HepG2 (cell line): Measurements from ENCODE around the gene CCDC30. TPM values are rescaled to one million over a fixed set of nuclear protein-coding genes. Genes with fewer than 3 reads are reported as not detected.
A peak's percentile ranks its signal among the peaks of the same experiment; 100 is the strongest.

Experiments
- BATF2 ChIP-seq: sonication (generic); formaldehyde crosslinking; IDR thresholded peaks from 2 replicates; pipeline ENCODE4 v1.8.0; 2022; ENCODE audit warnings: mild to moderate bottlenecking, missing genetic modification reagents, moderate library complexity
- JUNB ChIP-seq: sonication (generic); formaldehyde crosslinking; IDR thresholded peaks from 2 replicates; pipeline ENCODE4 v1.8.0; 2022; ENCODE audit warnings: missing genetic modification reagents, mild to moderate bottlenecking, borderline replicate concordance
- PHF8 ChIP-seq: sonication (generic); formaldehyde crosslinking; IDR thresholded peaks from 2 replicates; pipeline ENCODE4 v1.5.0; 2020; ENCODE audit warnings: missing genetic modification reagents
- SNAPC2 ChIP-seq: sonication (generic); formaldehyde crosslinking; IDR thresholded peaks from 2 replicates; pipeline ENCODE4 v1.8.1; 2022; ENCODE audit warnings: mild to moderate bottlenecking, missing genetic modification reagents
- SP1 ChIP-seq, 2 experiments: fragments of 450-650 bp in 1 of 2; sonication (generic) in 1 of 2; formaldehyde crosslinking in 1 of 2; IDR thresholded peaks; 2 replicates each; pipeline versions ENCODE4 v1.4.0 to v1.6.1; 2016 to 2020; ENCODE audit warnings: missing genetic modification reagents in 1 of 2
- TERF1 ChIP-seq: sonication (generic); formaldehyde crosslinking; IDR thresholded peaks from 2 replicates; pipeline ENCODE4 v1.8.0; 2022; ENCODE audit warnings: mild to moderate bottlenecking, missing genetic modification reagents, moderate library complexity
- TGIF2 ChIP-seq: IDR thresholded peaks from 2 replicates; pipeline ENCODE4 v1.6.1; 2016; ENCODE audit warnings: control low read depth, missing compliant biosample characterization
- ZBTB39 ChIP-seq: sonication (generic); formaldehyde crosslinking; IDR thresholded peaks from 2 replicates; pipeline ENCODE4 v1.5.0; 2020; ENCODE audit warnings: missing genetic modification reagents
- ZBTB44 ChIP-seq: sonication (generic); formaldehyde crosslinking; IDR thresholded peaks from 2 replicates; pipeline ENCODE4 v1.4.0; 2020; ENCODE audit warnings: missing genetic modification reagents
- ZFX ChIP-seq: sonication (generic); formaldehyde crosslinking; IDR thresholded peaks from 2 replicates; pipeline ENCODE4 v1.4.0; 2020; ENCODE audit warnings: mild to moderate bottlenecking, low read depth, missing genetic modification reagents, moderate library complexity
- ZHX1 ChIP-seq: sonication (generic); formaldehyde crosslinking; IDR thresholded peaks from 2 replicates; pipeline ENCODE4 v1.8.1; 2022; ENCODE audit warnings: low read depth, mild to moderate bottlenecking, missing genetic modification reagents
- ZNF18 ChIP-seq: sonication (generic); formaldehyde crosslinking; IDR thresholded peaks from 2 replicates; pipeline ENCODE4 v1.8.0; 2022; ENCODE audit warnings: mild to moderate bottlenecking, missing genetic modification reagents; ENCODE audit not compliant: insufficient replicate concordance
- ZNF292 ChIP-seq: sonication (generic); formaldehyde crosslinking; IDR thresholded peaks from 2 replicates; pipeline ENCODE4 v1.8.1; 2022; ENCODE audit warnings: mild to moderate bottlenecking, low read depth, missing genetic modification reagents, borderline replicate concordance
- ZNF354B ChIP-seq: sonication (generic); formaldehyde crosslinking; IDR thresholded peaks from 2 replicates; pipeline ENCODE4 v1.8.0; 2022; ENCODE audit warnings: mild to moderate bottlenecking, missing genetic modification reagents
- ZNF484 ChIP-seq: sonication (generic); formaldehyde crosslinking; IDR thresholded peaks from 2 replicates; pipeline ENCODE4 v1.5.1; 2020; ENCODE audit warnings: mild to moderate bottlenecking, low read depth, missing genetic modification reagents, borderline replicate concordance
- ZNF567 ChIP-seq: sonication (generic); formaldehyde crosslinking; IDR thresholded peaks from 2 replicates; pipeline ENCODE4 v1.8.1; 2023; ENCODE audit warnings: mild to moderate bottlenecking, missing genetic modification reagents, borderline replicate concordance
- ZNF761 ChIP-seq: sonication (generic); formaldehyde crosslinking; conservative IDR thresholded peaks from 2 replicates; pipeline ENCODE4 v1.4.0; 2020; ENCODE audit warnings: mild to moderate bottlenecking, missing genetic modification reagents
- polyA plus RNA-seq, 8 experiments: library from polyadenylated mRNA; depleted of rRNA in 3 of 8; stranded (reverse) in 7 of 8; unstranded in 1 of 8; fragments of >200 nt; fragmentation: Illumina TruSeq in 4 of 8; extraction: Trizol in 4 of 8; gene quantifications; 2 replicates each; pipeline versions ENCODE4 v1.2.1 to v1.2.3, GENCODE V29; 2011 to 2016; ENCODE audit warnings: low read depth in 4 of 8, missing spikeins in 1 of 8, mixed read lengths in 1 of 8; ENCODE audit not compliant: insufficient read depth in 1 of 8
- total RNA-seq, 5 experiments: library from RNA; depleted of rRNA; stranded (reverse); fragments of >200 nt; fragmentation: Illumina TruSeq; extraction: Trizol; gene quantifications; 2 replicates each; pipeline ENCODE4 v1.2.3, GENCODE V29; 2016; ENCODE audit warnings: low read depth in 1 of 5

The CCDC30 gene
- total and polyA plus RNA-seq, 2 of the 13 experiments (the other 11 are each of a cell fraction or from before 2014, with no cell fraction given), result 0.25 to 0.77 TPM

GRCh38 chr1:42456010-42456753, 6.9 kb upstream of the CCDC30 start, which contains the start of the genes PPCS and ZMYND12 (continued):
- TF ChIP-seq TGIF2 (CRISPR knock-in tag) (peak; percentile 30; the same call in 1 of the 2 replicates), ZBTB44 (CRISPR knock-in tag) (0 out of 2 replicates have a peak, but pooled peaks have one; percentile 3), ZBTB39 (CRISPR knock-in tag) (no peak), BATF2 (CRISPR knock-in tag) (peak; percentile 29; the same call in 1 of the 2 replicates), ZFX (CRISPR knock-in tag) (peak; percentile 94; the same call in 1 of the 2 replicates), ZNF761 (CRISPR knock-in tag) (peak; percentile 42; the same call in 1 of the 2 replicates), SP1 (IDR thresholded peaks at IDR 0.05) (no peak), SP1 (CRISPR knock-in tag; IDR thresholded peaks at IDR 0.05) (peak; percentile 77), ZNF354B (CRISPR knock-in tag) (no peak), TERF1 (CRISPR knock-in tag) (no peak), JUNB (CRISPR knock-in tag) (0 out of 2 replicates have a peak, but pooled peaks have one; percentile 33), ZNF484 (CRISPR knock-in tag) (no peak), PHF8 (peak; percentile 98), ZNF292 (CRISPR knock-in tag) (no peak), ZNF567 (CRISPR knock-in tag) (no peak), ZNF18 (peak; percentile 59), ZHX1 (CRISPR knock-in tag) (peak; percentile 79; the same call in 1 of the 2 replicates), SNAPC2 (CRISPR knock-in tag) (no peak)
